NCI-H187 treated with DMSO at 0.1 percent for 48 hours (cell line): ENCODE measurements around the gene NTN1.

Experiments used
- DNase-seq: peaks from one replicate; lab custom pipeline; 2025; lab: John Stamatoyannopoulos, UW

The NTN1 gene

DNA sequence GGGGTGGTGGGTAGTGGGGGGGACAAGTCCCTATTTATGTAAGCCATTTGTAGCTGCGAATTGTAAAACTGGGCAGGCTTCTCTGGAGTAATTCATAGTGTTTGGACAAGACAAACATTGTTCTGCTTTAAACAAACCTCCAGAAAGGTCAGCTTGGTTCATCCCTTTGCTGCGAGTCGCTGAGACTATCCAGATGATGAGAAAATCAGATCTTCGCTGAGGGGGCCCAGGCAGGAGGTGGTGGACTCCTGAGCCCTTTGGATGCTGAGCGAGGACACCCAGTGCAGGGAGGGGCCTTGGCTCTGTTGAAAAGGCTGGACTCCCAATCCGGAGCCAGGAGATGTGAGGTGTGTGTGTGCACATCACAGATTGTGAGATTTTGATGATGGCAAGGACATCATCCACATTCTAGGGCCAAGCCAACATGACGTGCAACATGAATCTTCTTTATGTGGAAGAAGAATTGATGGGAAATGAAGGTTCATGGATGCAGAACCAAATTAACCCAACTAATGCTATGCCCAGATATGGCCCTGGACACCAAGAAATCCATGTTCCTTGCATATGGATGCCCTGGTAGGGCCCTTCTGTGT lies 15.0 kb upstream of the NTN1 start:
- no peak for DNase-seq

DNA sequence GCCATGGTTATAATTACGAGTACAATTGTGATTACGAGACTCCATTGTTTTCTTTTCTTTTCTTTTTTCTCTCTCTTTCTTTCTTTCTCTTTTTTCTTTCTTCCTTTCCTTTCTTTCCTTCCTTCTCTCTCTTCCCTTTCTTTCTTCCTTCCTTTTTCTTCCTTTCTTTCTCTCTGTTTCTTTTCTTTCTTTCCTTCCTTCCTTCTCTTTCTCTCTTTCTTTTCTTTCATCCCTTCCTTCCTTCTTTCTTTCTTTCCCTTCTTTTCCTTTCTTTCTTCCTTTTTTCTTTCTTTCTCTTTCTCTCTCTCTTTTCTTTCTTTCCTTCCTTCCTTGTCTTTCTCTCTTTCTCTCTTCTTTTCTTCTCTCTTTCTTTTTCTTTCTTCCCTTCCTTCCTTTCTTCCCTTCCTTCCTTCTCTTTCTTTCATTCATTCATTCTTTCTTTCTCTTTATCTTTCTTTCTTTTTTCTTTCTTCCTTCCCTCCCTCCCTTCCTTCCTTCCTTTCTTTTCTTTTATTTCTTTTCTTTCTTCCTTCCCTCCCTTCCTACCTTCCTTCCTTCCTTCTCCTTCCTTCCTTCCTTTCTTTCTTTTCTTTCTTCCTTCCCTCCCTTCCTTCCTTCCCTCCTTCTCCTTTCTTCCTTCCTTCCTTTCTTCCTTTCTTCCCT lies 14.1 kb upstream of the NTN1 start:
- no peak for DNase-seq

DNA sequence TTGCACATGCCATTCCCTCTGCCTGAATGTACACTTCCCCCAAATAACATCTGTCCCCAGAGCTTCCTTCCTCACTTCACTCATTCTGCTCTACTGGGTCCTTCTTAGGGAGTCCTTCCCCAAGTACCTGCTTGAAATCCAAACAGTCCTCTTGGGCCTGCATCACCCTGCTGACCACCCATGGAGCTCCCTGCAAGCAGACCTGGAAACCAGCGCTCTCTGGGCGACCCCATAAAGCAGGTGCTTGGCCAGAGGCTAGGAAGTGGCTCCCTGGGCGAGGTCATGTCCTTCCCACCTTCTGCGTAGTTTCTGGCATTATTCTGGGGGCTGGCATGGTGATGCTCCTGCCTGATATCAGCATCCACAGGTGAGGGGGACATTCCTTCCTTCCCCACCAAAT lies 12.2 kb upstream of the NTN1 start:
- DNase-seq: no peak

DNA sequence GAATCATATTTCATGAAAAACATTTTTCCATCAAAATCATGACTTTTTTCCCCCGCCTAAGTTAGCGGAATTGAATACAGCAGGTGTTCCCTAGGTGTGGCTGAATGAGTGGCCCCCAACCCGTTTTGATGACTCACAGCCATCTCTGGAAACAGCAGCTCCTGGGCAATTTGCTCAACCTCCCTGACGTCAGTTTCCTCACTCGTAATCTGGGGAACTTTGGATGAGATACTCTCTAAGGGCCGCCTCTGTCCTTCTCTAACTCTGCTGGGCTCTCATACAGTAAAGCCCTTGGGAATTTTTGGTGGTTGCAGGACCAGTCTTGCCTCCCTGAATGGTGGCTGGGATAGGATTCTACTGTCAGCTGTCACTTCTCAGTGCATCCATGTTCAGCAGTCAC lies 11.6 kb upstream of the NTN1 start:
- DNase-seq: no peak

DNA sequence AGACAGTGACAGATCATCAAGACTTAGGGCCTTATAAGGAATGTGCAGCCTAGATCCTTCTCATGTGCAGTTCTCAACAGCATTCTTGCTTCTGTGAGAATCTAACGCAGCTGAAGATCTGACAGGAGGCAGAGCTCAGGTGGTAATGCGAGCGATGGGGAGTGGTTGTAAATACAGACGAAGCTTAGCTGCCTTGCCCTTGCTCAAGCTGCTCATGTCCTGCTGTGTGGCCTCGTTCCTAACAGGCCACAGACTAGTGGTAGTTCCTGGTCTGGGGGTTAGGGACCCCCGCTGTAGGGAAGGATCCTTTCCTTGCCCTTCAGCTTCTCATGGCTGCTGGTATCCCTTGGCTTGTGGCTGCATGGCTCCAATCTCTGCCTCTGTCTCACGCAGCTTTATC lies 10.3 kb upstream of the NTN1 start:
- no peak for DNase-seq

DNA sequence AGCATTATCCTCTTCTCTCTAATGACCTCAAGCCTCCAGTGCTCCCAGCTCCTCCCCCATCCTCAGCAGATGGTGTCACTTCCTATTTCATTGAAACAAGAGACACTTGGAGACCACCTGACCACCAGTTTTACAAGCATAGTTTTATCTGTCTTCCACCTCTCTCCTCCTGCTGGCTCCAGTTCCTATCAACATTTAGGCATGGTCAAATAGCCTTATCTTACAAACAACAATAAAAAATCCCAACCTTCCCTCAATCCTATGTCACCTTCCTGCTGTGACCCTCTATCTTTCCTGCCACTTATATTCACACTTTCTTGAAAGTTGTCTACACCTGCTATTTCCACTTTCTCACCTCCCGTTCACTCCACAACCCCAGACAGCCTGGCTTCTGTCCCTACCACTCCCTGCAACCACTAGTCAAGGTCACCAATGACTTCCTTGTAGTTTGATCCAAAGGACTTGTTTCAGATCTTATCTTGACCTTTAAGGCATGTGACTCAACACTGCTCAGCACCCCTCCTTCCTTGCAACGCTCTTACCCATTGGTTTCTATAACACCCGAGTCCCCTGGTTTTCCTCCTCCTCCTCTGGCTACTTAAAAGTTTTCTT lies 4.3 kb upstream of the NTN1 start:
- no peak for DNase-seq

DNA sequence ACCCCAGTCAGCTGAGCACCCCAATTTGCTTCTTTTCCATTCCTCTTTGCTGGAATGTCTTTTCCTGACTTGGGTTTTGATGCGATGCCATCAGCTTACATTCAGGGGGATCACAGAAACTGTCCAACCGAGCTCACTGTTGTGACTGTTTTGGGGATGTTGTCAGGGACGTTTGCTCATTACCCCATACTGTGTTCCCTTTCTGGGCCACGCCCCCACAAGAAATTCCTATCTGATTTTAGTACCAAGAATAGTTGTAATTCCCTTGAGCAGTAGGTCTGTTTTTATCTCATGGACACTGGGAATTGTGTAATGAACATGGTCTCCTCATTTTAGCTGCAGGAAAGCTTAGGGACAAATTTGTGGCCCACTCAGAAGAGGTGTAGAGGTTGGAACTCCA lies 2.6 kb upstream of the NTN1 start:
- no peak for DNase-seq

DNA sequence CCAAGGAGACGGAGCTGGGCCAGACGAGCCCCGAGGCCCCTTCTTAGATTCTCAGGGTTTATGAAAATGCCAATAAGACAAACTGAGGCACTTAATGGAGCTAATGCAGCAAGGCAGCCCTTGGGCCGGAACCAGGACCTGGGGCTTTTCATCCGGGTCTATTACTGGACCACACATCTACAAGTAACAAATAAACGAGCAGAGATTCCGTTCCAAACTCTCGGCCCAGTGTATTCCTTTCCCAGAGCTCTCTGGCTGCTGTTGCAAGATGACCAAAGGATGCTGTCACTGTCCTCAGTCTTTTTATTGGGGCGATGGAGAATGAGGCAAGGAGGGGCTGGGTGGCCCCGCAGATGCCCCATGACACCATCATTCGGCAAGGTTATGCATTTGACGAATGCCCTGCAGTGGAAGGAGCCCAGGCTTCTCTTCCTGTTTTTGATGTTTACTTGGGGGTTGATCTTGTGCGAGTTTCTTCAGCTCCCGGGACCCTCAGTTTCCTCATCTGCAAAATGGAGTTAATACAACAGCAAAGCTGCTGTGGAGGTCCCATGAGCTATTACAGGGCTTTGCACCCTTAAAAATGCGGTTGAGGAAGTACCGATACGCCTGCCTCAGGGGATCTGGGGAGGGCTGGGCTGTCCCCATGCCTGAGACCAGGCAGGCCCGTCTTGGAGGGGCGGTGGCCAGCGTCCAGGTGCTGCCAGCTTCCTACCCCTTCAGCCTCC lies 1.1 kb upstream of the NTN1 start:
- DNase-seq: no peak

DNA sequence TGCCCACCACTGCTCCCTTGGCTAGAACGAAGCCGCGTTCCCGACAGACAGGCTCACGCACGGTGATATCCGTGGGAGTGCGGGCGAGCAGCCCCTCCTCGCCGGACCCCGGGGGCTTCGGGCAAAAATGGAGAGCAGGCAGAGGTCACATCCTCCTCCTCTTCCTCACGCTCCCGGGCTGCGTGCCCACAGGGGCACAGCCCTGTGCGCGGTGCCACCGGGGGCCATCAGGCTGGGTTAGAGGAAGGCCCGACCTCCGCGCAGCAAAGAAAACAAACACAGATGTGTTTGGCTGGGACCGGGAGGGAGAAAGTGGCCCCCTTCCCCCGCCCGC lies 519 bp upstream of the NTN1 start:
- no peak for DNase-seq

DNA sequence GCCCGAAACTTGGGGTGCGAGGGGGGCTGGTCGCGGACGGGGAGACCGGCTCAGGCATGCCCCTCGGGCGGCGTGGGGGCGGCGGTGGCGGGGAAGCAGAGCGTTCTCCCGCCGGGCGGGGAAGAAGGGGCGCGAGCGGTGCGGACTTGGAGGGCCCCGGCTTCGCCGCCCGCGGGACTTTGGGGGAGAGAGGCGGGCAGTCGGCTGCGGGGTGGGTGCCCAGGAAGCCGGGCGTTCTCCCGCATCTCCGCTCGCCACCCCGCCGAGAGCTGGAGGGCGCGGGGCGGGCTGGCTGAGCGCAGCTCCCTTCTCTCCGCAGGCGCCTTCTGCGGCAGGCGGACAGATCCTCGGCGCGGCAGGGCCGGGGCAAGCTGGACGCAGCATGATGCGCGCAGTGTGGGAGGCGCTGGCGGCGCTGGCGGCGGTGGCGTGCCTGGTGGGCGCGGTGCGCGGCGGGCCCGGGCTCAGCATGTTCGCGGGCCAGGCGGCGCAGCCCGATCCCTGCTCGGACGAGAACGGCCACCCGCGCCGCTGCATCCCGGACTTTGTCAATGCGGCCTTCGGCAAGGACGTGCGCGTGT lies 772 bp downstream of the NTN1 start:
- DNase-seq: no peak

DNA sequence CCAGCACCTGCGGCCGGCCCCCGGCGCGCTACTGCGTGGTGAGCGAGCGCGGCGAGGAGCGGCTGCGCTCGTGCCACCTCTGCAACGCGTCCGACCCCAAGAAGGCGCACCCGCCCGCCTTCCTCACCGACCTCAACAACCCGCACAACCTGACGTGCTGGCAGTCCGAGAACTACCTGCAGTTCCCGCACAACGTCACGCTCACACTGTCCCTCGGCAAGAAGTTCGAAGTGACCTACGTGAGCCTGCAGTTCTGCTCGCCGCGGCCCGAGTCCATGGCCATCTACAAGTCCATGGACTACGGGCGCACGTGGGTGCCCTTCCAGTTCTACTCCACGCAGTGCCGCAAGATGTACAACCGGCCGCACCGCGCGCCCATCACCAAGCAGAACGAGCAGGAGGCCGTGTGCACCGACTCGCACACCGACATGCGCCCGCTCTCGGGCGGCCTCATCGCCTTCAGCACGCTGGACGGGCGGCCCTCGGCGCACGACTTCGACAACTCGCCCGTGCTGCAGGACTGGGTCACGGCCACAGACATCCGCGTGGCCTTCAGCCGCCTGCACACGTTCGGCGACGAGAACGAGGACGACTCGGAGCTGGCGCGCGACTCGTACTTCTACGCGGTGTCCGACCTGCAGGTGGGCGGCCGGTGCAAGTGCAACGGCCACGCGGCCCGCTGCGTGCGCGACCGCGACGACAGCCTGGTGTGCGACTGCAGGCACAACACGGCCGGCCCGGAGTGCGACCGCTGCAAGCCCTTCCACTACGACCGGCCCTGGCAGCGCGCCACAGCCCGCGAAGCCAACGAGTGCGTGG lies 1.5 kb downstream of the NTN1 start:
- no peak for DNase-seq

DNA sequence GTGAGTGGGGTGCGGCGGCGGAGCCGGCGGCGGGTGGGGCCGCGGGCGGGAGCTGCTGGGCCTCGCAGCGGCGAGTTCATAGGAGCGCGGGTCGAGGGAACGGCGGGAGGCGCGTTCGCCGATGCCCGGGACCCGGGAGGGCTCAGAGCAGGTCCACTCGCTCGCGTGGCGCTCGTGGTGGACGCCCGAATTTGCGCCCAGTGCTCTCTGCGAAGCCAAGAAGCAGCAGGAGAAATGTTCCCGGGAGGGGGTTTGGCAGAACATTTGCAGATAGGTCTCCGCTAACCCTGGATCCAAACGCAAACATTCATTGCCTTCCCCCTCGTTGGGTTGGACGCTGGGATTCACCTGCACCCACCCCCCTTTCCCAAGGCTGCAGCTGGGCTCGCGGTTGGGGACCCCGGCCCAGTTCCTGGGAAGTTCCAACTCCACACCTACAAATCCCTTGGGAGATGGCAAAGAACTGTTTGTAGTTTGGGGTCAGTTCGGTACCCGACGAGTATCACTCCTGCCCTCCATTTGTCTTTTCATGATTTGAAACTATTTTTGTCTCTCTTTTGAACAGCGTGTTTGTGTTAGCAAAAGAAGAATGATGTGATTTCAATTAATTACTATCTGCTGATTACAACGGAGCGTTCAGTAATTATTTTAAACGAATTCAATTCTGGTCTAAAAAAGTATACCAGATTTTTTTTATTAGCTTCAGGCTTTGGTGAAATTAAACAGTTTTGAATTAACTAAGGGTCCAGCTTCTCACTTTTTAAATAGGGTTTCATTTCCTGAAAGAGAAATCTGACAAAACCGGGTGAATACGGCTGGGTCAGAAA lies 2.3 kb downstream of the NTN1 start:
- no peak for DNase-seq

DNA sequence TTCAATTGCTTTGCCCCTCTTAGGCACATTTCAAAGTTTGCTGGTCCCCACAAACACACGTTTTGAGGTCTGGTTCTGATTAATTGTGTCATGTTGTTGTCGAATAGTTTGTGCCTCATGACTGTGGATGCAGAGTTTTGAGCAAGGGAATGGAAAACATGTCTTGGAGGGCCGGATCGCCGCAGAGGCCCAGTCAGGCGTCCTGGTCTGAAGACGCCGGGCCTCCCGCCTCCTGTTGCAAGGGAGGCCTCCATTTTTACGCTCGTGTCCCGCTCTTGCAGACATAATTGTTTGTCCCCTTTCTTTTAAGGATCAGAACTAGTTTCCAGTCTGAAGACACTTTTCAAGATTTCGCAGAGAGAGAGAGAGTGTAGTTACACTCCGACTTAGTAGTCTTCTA lies 3.2 kb downstream of the NTN1 start:
- DNase-seq: no peak

DNA sequence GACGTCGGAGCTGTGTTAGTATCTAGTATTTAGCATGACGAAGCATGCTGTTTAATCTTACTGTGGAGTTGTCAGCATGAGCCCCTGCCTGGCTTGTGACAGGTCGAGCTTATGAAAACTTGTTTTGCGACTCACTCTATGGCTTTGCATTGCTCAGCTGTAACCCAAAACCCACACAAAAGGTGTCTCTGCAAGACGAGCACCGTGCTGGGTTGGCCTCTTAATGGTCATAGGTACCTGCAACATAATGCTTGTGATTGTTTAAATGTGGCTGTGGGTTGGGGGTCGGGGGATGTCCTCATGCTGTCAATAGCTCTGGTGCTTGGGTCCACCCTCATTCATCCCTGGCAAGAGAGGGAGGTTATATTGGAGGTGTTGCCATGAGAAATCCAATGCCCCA lies 5.4 kb downstream of the NTN1 start:
- DNase-seq: no peak

DNA sequence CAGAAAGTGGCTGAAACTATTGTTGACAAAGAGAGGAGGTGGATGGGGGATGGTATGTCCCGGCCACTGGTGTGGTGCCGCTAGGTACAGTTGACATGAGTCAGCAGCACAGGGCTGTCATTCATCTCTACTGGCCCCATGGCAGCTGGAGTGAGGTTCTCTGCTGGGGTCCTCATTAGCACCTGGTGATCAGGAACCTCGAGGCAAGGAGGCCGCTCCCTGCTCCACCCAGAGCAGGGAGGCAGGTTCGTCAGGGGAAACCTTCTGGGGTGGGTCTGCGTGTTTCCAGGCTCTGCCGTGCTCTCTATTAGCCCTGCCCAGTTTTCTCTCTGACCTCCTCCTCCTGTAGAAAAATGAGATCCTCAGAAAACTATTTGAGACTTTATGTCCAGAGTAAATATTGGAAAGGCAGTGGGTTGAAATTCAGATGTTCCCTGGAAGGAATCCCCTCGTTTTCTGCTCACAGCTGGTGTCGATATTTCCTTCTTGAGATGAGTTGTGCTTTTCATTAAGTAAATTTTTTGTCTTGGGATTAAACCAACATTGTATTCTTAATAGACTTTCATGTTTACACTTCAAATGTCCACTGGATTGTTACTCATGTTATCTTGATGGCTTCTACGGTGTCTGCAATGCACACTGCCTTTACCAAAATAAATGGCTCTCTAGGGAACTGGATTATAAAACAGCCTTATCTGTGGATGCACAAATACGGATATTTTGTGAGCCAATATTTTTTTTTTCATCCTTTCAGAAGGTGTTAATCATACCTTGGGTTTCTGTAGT lies 7.1 kb downstream of the NTN1 start:
- DNase-seq: no peak

DNA sequence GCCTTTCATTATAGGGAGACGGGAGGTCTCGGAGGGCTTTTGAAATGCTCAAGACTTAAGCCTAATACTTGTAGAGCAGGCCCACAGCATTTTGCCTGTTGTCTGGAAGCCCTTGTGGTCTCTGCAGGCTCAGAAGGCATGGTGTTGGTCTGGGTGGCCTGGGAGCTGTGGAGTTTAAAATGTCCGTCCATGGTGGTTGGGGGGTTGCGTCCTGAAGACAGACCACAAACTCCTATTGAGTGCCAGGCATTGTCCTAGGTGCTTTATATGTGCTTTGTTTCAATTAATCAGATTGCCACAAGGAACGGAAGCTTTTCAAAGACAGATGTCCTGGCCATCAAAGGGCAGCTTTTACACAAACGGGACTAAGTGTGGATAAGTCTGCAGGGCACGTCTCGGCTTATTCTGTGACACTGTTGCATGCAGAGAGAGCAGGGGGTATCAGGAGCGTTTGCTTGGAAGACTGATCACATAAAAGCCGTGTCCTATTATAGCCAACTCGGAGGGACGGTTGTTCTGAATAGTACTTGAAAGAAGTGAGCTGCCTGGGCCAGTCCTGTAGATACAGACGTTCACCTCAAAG lies 7.8 kb downstream of the NTN1 start:
- no peak for DNase-seq

DNA sequence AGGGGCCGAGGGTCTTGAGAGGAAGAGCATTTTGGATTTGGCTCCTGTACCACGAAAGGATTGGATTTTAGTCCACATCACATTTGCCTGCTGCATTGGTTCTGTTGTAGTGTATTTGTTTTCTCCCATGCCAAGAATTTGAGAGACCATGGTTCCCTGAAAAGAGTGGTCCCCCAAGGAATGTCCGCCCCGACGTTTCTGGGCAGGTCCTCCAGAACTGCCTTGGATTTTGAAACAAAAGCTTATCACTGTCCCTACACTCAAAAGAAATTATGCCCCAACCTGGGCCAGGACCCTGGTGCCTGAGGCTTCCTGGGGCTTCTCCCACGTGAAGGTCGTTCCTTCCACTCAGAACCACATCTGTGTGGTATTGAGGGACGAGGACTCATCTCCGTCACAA lies 10.8 kb downstream of the NTN1 start:
- DNase-seq: no peak

DNA sequence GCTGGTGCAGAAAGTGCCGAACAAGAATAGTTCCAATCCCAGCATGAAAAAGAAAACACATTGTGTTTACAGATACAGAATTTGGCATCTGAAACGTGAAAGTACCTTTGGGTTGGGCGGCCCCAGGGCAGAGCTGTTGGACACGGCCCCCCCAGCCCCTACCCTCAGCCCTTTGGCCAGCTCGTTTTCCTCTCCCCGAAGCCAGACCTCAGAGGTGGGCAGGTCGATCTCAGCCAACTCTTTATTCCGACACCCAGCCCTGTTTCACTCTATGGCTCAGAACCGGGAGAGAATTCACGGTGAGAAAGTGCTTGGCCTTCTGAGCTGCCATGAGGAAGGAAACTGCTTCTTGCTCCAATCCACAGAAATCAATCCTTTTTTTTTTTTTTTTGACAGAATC lies 11.3 kb downstream of the NTN1 start:
- no peak for DNase-seq

DNA sequence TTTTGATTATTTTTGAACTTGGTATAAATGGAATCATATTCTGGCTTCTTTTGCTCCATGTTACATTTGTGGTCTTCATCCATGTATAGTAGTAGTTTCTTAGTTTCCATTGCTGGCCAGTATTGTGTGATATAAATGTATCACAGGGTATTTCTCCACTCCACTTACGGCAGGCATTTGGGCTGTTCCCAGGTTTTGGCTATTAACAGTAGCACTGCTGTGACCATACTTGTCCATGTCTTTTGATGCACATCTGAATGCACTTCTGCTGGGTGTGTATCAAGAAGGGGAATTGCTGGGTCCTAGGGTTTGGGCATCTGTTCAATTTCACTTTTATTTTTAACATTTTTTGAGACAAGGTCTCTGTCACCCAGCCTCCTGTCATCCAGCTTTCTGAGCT lies 13.9 kb downstream of the NTN1 start:
- no peak for DNase-seq

DNA sequence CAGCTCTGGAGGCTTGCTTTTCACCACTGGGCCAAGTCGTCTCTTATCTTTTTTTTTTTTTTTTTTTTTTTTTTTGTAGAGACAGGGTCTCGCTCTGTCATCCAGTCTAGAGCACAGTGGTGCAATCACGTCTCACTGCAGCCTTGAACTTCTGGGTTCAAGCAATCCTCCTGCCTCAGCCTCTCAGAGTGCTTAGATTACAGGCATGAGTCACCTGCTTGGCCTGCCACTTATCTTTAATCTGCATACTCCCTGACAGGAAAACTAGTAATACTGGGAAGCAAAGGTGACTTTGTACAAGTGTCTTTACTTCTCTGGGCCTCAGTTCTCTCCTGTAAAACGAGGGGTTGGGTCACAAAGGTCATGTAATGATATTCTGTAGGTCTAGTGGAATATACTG lies 15.0 kb downstream of the NTN1 start:
- DNase-seq: no peak
